ENCODE measurements around the gene TMED4.

The TMED4 gene

DNA sequence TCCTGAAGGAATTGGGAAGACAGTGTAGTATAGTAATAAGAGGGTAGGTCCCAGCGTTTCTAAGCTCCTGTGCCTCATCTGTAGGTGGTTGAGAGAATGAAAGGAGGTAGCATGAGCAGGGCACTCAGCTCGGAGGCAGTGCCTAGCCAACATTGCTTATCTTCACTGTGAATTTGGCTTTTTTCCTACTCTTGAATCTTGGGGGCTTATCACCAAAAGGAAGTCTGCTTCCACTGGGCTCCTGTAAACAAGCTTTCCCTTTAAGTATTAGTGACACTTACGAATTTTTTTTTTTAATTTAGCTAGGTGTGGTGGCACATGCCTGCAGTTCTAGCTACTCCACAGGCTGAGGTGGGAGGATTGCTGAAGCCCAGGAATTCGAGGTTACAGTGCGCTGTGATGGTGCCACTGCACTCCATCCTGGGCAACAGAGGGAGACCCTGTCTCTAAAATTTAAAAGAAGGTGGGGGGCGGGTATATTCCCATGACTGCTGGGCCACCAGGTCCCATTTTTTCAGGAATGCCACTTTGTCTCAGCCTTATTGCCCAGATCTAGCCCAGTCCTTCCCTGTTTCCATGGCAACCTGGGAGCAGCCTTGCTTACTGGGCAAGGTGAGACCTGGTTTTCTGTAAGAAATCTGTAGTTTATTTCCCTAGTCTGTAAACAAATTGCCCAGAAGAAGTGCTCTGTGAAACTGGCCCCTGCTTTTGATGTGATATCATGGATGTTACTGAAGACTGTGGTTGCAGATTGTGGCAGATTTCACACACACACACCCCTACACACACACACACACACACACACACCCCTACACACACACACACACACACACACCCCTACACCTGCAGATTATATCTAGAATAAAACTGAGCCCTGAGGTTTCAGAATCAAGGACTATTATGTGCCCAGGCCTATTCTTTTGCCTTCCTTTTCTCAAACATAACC lies 43.8 kb upstream of the TMED4 start:
- no peak overlapping the region for H3K27ac Mint-ChIP-seq
- TF ChIP-seq, protein P1, sequence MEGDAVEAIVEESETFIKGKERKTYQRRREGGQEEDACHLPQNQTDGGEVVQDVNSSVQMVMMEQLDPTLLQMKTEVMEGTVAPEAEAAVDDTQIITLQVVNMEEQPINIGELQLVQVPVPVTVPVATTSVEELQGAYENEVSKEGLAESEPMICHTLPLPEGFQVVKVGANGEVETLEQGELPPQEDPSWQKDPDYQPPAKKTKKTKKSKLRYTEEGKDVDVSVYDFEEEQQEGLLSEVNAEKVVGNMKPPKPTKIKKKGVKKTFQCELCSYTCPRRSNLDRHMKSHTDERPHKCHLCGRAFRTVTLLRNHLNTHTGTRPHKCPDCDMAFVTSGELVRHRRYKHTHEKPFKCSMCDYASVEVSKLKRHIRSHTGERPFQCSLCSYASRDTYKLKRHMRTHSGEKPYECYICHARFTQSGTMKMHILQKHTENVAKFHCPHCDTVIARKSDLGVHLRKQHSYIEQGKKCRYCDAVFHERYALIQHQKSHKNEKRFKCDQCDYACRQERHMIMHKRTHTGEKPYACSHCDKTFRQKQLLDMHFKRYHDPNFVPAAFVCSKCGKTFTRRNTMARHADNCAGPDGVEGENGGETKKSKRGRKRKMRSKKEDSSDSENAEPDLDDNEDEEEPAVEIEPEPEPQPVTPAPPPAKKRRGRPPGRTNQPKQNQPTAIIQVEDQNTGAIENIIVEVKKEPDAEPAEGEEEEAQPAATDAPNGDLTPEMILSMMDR (IDR thresholded peaks at IDR 0.05; ENCODE audit: unreplicated experiment in 3 of 3): no peak
- peaks cover 24% of the 10 kb centered on the region for H3K36me3 Mint-ChIP-seq (ENCODE audit: low read depth)
- no peak overlapping the region for H3K4me3 Mint-ChIP-seq
- peaks cover 48% of the 10 kb centered on the region for H3K4me1 Mint-ChIP-seq
- H3K27me3 Mint-ChIP-seq (ENCODE audit: low read depth): no peaks in the 10 kb centered on the region
- no peaks in the 10 kb centered on the region for H3K9me3 Mint-ChIP-seq

DNA sequence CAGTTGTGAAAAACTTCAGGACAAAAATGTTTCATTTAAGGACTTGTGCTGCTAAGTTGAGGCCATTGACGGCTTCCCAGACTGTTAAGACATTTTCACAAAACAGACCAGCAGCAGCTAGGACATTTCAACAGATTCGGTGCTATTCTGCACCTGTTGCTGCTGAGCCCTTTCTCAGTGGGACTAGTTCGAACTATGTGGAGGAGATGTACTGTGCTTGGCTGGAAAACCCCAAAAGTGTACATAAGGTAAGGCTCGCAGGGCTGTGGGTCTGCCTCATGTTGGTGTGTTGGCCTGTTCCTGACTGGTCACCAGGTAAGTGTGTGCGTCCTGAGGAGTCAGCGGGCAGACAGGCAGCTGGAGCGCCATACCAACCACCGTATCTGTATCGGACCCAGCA lies 42.3 kb upstream of the TMED4 start:
- no peak overlapping the region for H3K4me3 Mint-ChIP-seq
- peaks cover 19% of the 10 kb centered on the region for H3K36me3 Mint-ChIP-seq (ENCODE audit: low read depth)
- no peak overlapping the region for H3K27ac Mint-ChIP-seq
- H3K27me3 Mint-ChIP-seq (ENCODE audit: low read depth): no peaks in the 10 kb centered on the region
- H3K9me3 Mint-ChIP-seq: no peaks in the 10 kb centered on the region
- H3K4me1 Mint-ChIP-seq: peaks cover 36% of the 10 kb centered on the region
- TF ChIP-seq, protein P1 (IDR thresholded peaks at IDR 0.05; ENCODE audit: unreplicated experiment in 3 of 3): no peak

DNA sequence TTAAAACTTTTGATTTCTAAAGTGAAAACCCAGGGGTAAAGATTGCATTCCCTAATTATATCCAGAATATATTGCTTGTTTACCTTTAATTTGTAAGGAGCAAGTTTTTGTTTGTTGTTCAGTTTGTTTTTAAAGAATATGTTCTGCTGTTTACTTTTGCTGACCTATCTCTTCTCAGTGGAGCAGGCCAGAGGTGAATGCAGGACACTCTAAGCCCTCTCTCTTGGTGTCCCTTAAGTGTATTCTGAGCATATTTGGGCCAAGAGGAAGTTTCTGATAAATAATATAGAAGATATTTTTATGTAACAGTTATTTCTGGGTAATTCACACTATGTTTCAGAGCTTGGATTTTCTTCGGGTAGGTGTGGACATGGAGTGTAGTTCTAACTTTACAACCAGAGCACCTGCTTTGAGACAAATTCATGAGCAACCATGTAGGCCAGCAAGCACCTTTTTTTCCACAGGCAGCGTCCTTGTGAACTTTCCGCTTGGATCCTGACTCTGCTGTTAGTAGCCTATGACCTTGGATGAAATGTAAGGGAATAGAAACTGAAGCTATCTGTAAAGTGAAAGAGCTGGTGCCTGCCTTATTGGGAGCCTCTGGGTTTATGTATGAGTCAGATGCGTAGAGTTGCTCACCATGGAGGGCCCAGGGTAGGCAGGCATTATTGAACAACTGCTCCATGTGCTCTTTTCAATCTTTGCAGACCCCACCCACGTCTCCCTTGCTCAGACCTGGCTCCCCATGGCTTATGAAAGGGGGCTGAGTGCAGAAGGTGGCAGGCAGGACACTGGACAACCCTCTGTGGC lies 40.5 kb upstream of the TMED4 start:
- peaks cover 16% of the 10 kb centered on the region for H3K36me3 Mint-ChIP-seq (ENCODE audit: low read depth)
- H3K9me3 Mint-ChIP-seq: no peaks in the 10 kb centered on the region
- no peak overlapping the region for H3K4me3 Mint-ChIP-seq
- TF ChIP-seq, protein P1 (IDR thresholded peaks at IDR 0.05; ENCODE audit: unreplicated experiment in 3 of 3): no peak
- H3K27ac Mint-ChIP-seq: peak overlapping the region; percentile 8 to 77 (median 12)
- H3K27me3 Mint-ChIP-seq (ENCODE audit: low read depth): no peaks in the 10 kb centered on the region
- peaks cover 38% of the 10 kb centered on the region for H3K4me1 Mint-ChIP-seq

DNA sequence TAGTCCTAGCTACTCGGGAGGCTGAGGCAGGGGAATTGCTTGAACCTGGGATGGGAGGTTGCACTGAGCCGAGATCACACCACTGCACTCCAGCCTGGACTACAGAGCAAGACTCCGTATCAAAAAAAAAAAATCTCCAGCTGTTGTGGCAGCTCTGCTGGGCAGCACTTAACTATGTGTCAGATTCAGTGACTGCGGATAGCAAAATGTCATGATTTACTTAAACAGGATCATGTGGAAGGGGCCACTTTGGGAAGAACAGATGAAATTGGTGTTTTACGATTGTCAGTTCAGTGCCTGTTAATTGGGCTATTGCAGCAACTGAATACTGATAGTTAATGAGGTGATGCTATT lies 39.7 kb upstream of the TMED4 start:
- TF ChIP-seq, protein P1 (IDR thresholded peaks at IDR 0.05; ENCODE audit: unreplicated experiment in 3 of 3): no peak
- peaks cover 38% of the 10 kb centered on the region for H3K4me1 Mint-ChIP-seq
- H3K4me3 Mint-ChIP-seq: no peak overlapping the region
- peaks cover 16% of the 10 kb centered on the region for H3K36me3 Mint-ChIP-seq (ENCODE audit: low read depth)
- no peaks in the 10 kb centered on the region for H3K27me3 Mint-ChIP-seq (ENCODE audit: low read depth)
- no peaks in the 10 kb centered on the region for H3K9me3 Mint-ChIP-seq
- peak overlapping the region; percentile 7 to 73 (median 39) for H3K27ac Mint-ChIP-seq

DNA sequence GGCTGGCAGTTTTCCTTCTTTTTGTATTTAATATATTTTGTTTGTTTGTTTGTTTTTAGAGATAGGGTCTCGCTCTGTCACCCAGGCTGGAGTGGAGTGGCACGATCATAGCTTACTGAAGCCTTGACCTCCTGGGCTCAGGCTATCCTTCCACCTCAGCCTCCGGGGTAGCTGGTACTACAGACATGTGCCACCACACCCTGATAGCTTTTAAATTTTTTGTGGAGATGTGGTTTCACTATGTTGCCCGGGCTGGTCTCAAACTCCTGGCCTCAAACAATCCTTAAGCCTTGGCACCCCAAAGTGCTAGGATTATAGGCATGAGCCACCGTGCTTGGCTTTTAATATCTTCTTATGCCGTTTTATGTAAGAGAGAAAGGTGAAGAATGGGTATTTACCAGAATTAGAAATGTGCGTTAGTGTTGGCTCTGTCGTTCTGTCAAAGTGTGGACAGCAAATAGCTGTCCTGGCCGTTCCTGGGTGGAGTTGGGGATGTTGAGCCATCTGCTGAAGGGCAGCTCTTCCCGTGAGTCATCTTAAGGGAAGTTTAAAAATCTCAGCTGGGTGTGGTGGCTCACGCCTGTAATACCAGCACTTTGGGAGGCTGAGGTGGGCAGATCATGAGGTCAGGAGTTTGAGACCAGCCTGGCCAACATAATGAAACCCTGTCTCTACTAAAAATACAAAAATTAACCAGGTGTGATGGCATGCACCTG lies 39.2 kb upstream of the TMED4 start:
- TF ChIP-seq, protein P1 (IDR thresholded peaks at IDR 0.05; ENCODE audit: unreplicated experiment in 3 of 3): no peak
- H3K9me3 Mint-ChIP-seq: no peaks in the 10 kb centered on the region
- H3K4me1 Mint-ChIP-seq: peaks cover 38% of the 10 kb centered on the region
- H3K36me3 Mint-ChIP-seq (ENCODE audit: low read depth): peaks cover 12% of the 10 kb centered on the region
- peak overlapping the region in 2 of 3 experiments; percentile 7 to 73 for H3K27ac Mint-ChIP-seq
- no peak overlapping the region for H3K4me3 Mint-ChIP-seq
- no peaks in the 10 kb centered on the region for H3K27me3 Mint-ChIP-seq (ENCODE audit: low read depth)

Data from nephron (organoid).